Smooth muscle cell of the coronary artery (primary cell): ENCODE results near the gene EIF5B. TPM values are rescaled to one million over a fixed set of nuclear protein-coding genes. Genes with fewer than 3 reads are reported as not detected.

ENCODE experiments used
- total RNA-seq: library from RNA; depleted of rRNA; stranded (reverse); fragments of >200 nt; gene quantifications from 2 replicates; pipeline ENCODE4 v1.2.3, GENCODE V29; 2014; ENCODE audit warnings: low replicate concordance

Gene EIF5B, protein sequence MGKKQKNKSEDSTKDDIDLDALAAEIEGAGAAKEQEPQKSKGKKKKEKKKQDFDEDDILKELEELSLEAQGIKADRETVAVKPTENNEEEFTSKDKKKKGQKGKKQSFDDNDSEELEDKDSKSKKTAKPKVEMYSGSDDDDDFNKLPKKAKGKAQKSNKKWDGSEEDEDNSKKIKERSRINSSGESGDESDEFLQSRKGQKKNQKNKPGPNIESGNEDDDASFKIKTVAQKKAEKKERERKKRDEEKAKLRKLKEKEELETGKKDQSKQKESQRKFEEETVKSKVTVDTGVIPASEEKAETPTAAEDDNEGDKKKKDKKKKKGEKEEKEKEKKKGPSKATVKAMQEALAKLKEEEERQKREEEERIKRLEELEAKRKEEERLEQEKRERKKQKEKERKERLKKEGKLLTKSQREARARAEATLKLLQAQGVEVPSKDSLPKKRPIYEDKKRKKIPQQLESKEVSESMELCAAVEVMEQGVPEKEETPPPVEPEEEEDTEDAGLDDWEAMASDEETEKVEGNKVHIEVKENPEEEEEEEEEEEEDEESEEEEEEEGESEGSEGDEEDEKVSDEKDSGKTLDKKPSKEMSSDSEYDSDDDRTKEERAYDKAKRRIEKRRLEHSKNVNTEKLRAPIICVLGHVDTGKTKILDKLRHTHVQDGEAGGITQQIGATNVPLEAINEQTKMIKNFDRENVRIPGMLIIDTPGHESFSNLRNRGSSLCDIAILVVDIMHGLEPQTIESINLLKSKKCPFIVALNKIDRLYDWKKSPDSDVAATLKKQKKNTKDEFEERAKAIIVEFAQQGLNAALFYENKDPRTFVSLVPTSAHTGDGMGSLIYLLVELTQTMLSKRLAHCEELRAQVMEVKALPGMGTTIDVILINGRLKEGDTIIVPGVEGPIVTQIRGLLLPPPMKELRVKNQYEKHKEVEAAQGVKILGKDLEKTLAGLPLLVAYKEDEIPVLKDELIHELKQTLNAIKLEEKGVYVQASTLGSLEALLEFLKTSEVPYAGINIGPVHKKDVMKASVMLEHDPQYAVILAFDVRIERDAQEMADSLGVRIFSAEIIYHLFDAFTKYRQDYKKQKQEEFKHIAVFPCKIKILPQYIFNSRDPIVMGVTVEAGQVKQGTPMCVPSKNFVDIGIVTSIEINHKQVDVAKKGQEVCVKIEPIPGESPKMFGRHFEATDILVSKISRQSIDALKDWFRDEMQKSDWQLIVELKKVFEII
- 22.8 and 23.9 TPM in 2 replicates for total RNA-seq

DNA sequence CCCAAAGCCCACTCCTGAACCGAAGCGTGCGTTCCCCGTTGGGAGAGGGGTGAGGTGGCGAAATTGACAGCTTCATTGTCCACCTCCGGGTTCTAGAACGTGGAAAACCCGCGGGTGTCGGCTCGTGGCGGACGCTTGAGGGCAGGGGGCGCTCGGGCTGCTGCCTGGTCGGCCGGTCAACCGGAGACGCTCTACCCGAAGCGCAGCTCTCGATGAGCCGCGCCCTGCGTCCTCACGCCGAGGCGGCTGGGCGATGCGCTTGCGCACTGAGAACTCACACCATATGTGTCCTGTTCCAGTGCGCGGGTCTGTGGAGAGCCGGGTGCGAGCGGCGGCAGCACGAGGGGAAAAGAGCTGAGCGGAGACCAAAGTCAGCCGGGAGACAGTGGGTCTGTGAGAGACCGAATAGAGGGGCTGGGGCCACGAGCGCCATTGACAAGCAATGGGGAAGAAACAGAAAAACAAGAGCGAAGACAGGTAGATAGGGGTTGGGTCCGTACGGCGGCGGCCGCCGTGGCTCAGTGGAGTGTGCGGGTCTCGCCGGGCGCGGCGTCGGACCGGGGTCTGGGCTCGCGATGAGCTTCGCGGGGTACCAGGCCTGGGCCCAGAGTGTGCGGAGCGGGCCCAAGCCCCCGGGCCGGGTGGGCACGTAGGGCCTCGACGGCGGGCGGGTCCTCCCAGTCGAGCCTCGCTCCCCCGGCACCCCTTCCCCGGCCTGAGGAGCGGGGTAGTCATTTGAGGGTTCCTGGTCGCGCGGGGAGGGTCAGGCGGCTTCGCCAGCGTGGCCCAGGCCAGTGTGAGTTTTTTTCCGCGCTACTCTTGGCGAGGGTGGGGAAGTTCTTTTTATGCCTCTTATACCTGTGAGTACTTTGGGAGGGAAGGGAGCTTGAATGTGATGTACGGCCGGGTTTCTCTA, at the start of gene EIF5B:
Gene EIF5B (plus strand): TSS at position 277 of the 916 bp plus-strand sequence. CDS start 166 bp downstream, at position 443.

DNA sequence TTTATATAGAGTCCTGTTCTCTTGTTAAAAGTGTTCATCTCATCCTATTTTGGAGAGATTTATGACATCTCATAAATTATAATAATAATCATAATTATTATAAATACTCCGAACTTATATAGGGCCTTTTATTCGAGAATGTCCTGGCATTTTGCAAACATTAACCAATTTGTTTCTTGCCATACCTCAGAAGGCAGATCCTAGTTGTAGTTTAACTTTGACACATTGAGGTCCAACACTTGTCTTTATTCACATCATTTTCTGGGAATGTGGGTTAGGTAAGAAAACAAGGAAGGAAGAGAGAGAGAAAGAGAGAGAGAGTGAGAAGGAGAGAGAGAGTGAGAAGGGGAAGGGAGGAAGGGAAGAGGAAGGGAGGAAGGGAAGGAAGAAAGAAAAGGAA, 36.1 kb upstream of the EIF5B start, which contains the start of gene LYG1:
Gene LYG1 (minus strand): TSS at position 101 of the 400 bp plus-strand sequence. CDS start 5,527 bp downstream, outside the sequence.

DNA sequence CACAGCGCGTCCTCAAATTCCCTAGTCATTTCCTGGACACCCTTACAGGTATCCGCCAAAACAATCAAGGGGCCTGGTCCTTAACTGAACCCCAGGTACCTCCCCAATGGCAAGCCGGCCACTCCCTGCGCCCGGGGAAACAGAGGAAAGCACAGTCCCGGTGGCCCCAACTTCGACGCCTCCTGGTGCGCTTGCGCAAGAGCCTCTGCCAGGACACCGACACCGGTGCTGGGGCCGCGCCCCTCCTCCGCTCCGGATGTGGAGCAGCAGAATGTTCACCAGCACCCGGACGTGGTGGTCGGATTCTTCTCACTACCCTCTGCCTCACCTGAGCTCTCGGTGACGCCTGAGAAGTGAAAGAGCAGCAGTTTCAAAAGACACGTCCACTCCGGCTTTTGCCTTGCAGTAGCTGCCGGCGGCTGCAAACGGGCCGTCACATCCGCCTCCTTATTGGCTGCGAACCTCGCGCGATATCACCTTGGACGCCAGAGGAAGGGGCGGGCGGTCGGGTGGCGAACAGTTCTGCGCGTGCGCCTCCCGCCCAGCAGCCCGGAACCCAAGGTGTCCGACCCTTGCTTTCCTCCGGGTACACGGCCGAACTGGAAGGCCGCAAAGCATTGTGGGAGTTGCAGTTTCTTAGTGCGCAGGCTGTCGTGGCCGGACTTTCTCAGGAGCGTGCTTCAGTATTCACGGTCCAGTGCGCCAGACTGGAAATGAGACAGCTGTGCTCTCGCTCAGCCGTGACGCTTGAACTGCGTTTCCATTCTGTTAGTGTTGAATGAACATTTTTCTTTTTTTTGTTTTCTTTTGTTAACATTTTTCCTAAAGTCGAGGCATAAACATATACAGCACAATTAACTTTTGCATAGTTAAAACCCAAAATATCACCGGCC, 1.0 kb upstream of the EIF5B start, which contains the start of gene TXNDC9:
Gene TXNDC9 (minus strand): TSS at position 423 of the 893 bp plus-strand sequence. CDS start 3,123 bp downstream, outside the sequence.

Other genes starting within 250 kb of the EIF5B start
- gene C2orf15, start 195.7 kb upstream of the EIF5B start, total RNA-seq: 0.12 TPM in 1 of 2 replicates, not detected in the other
- 2.3 and 2.5 TPM in 2 replicates for gene TSGA10, start 182.4 kb upstream of the EIF5B start, total RNA-seq
- 3.7 and 8.0 TPM in 2 replicates for gene LIPT1, start 182.4 kb upstream of the EIF5B start, total RNA-seq
- gene MITD1, start 156.3 kb upstream of the EIF5B start, total RNA-seq: 18.9 and 28.9 TPM in 2 replicates
- gene MRPL30, start 156.2 kb upstream of the EIF5B start, total RNA-seq: 13.6 and 31.0 TPM in 2 replicates
- not detected in 2 replicates for gene LYG2, start 81.7 kb upstream of the EIF5B start, total RNA-seq
- gene LYG1, start 36.2 kb upstream of the EIF5B start, total RNA-seq: not detected in 2 replicates
- gene TXNDC9, start 1.1 kb upstream of the EIF5B start, total RNA-seq: 8.2 and 41.6 TPM in 2 replicates
- gene REV1, start 152.6 kb downstream of the EIF5B start, total RNA-seq: 26.2 and 36.4 TPM in 2 replicates